Tibial artery (tissue), 4 donors: ENCODE measurements around the gene B4GALNT1.
"Not testable (repeated sequence)": the region's sequence is repeated elsewhere in the genome, so short reads cannot be mapped to it uniquely, and the experiment has no call there.

Experiments
- DNase-seq, 2 donors: peaks; one replicate each; pipeline ENCODE4 v3.0.0-alpha.2; 2019
- H3K27ac ChIP-seq, 2 donors: fragments of 200-600 bp; sonication (generic) in 1 of 2; 1 replicate in 1 of 2; 2 replicates in 1 of 2; pipeline ENCODE4 v1.5.1; 2018 to 2019; ENCODE audit warnings: mild to moderate bottlenecking in 1 of 2
- H3K27me3 ChIP-seq, 2 donors: fragments of 200-600 bp; sonication (generic) in 1 of 2; one replicate each; pipeline versions ENCODE4 v1.5.1 to v1.6.0; 2016 to 2019
- H3K36me3 ChIP-seq, 3 donors: fragments of 200-600 bp; sonication (generic) in 2 of 3; one replicate each; pipeline ENCODE4 v1.5.1; 2016 to 2019; ENCODE audit warnings: mild to moderate bottlenecking in 2 of 3
- H3K4me1 ChIP-seq, 4 donors: fragments of 200-600 bp; sonication (generic) in 2 of 4; 1 replicate in 3 of 4; 2 replicates in 1 of 4; pipeline ENCODE4 v1.5.1; 2016 to 2019
- H3K4me3 ChIP-seq, 2 donors: fragments of 200-600 bp; sonication (generic) in 1 of 2; 1 replicate in 1 of 2; 2 replicates in 1 of 2; pipeline ENCODE4 v1.5.1; 2018 to 2019; ENCODE audit warnings: mild to moderate bottlenecking in 2 of 2
- H3K9me3 ChIP-seq, 3 donors: fragments of 200-600 bp; sonication (generic) in 1 of 3; one replicate each; pipeline ENCODE4 v1.5.1; 2016 to 2019
- CTCF ChIP-seq, 2 experiments: fragments of 200-600 bp in 1 of 2; fragments of 450-650 bp in 1 of 2; IDR thresholded peaks; one replicate each; pipeline ENCODE4 v1.5.1; 2017 to 2019; ENCODE audit warnings: antibody characterized with exemption in 2 of 2, mild to moderate bottlenecking in 1 of 2, moderate library complexity in 1 of 2
- intact Hi-C: fragments of 100-400 bp; cut with DNase I; formaldehyde crosslinking; loops from one replicate; pipeline ENCODE4 v1.15.0; 2023; ENCODE audit warnings: low total_unique reads

Gene B4GALNT1

GRCh38 chr12:57638096-57638495 is 5.1 kb upstream of the B4GALNT1 start:
- Histone ChIP-seq H3K9me3 (no peaks in the 10 kb centered on the region), H3K27me3 (peaks cover 0 to 39% of the 10 kb centered on the region in 2 donors)

DNA sequence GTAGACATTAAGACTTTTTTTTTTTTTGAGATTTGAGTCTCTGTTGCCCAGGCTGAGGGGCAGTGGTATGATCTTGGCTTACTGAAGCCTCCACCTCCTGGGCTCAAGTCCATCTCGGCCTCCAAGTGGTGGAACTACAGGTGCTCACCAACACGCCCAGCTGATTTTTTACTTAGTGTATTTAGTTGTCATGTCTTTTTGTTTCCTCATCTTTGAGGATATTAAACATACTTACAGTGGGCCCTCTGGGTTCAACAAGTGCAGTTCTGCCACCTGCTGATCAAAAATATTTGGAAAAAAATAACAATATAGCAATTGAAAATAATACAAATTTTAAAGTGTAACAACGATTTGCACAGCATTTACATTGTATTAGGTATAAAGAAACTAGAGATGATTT is 4.4 kb upstream of the B4GALNT1 start:
- Histone ChIP-seq H3K9me3 (no peaks in the 10 kb centered on the region), H3K4me1 (peaks cover 0 to 12% (median 9%) of the 10 kb centered on the region in 4 donors), H3K4me3 (no peak overlapping the region), H3K36me3 (no peaks in the 10 kb centered on the region), H3K27me3 (peaks cover 0 to 37% of the 10 kb centered on the region in 2 donors), H3K27ac (no peak overlapping the region)
- no peak for DNase-seq
- TF ChIP-seq CTCF (IDR thresholded peaks at IDR 0.05), result no peak
- intact Hi-C loops, result no loop called here

More at GRCh38 chr12:57638096-57638495, 5.1 kb upstream of the B4GALNT1 start:
- no peak overlapping the region for H3K4me3 ChIP-seq
- TF ChIP-seq CTCF (IDR thresholded peaks at IDR 0.05), result no peak
- H3K27ac ChIP-seq, result no peak overlapping the region
- intact Hi-C loops, result no loop called here
- no peaks in the 10 kb centered on the region for H3K36me3 ChIP-seq
- DNase-seq, result no peak
- peaks cover 0 to 5% (median 2%) of the 10 kb centered on the region in 4 donors for H3K4me1 ChIP-seq

DNA sequence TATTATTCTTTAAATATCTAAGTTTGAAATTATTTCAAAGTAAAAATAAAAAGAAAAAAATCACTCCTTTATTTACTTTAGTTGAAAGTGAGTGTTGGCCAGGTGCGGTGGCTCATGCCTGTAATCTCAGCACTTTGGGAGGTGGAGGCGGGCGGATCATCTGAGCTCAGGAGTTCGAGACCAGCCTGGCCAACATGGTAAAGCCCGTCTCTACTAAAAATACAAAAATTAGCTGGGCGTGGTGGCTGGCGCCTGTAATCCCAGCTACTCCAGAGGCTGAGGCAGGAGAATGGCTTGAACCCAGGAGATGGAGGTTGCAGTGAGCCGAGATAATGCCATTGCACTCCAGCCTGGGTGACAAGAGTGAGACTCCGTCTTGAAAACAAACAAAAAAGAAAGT is 3.7 kb upstream of the B4GALNT1 start:
- H3K27ac ChIP-seq, H3K4me3 ChIP-seq, H3K9me3 ChIP-seq, intact Hi-C loops, H3K36me3 ChIP-seq, DNase-seq: not testable (repeated sequence)
- Histone ChIP-seq H3K27me3 (peaks cover 0 to 35% of the 10 kb centered on the region in 2 donors), H3K4me1 (peaks cover 0 to 19% (median 15%) of the 10 kb centered on the region in 4 donors)

DNA sequence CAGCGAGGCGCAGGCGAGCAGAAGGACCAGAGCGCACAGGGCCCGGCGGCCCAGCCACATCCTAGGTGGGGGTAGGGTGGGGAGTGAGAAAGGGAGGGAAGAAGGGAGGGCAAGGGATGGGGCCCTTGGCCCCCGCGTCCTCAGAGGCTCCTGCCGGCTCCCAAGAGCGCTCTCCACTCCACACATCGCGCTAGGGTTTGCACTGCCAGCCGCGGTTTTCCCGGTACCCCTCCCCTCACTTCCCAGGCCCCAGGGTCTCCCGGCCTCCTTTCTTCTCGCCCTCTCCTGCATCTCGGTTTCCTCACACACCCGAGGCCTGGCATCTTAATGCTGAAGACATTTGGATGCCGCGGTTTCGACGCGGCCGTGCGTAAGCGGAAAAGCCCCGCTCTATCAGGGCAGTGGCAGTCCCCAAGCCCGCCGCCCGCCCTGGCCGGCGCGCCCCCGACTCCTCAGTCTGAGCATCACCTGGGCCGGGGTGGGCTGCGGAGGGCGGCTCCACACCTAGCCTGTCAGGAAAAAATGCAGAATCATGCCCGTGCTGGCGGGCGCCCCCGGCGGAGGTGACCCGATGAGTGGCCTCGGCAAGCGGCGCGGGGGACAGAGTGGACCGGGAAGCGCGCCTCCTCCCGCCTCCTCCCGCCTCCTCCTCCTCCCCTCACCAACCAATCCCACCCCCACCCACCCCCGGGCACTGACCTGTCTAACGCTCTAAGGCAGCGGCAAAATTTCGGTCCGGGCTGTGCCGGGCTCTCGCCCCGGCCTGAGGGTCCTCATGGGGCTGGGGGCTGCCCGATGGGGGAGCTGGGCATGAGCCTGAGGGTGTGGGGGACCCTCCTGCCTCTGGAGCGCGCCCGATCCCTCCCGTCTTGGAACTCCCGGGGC is 686 bp downstream of the B4GALNT1 start:
- intact Hi-C loops, result loop anchor here (5.0 kb wide), 1 partner anchor 60 kb away; the partner anchor contains the start of gene OS9
- DNase-seq, result no peak
- H3K4me1 ChIP-seq, result peaks cover 0 to 22% (median 17%) of the 10 kb centered on the region in 4 donors
- peak overlapping the region; percentile 52 to 73 for H3K4me3 ChIP-seq
- peaks cover 0 to 18% of the 10 kb centered on the region in 2 donors for H3K27me3 ChIP-seq
- H3K36me3 ChIP-seq, result peaks cover 0 to 3% (median 0%) of the 10 kb centered on the region in 3 donors
- TF ChIP-seq CTCF (IDR thresholded peaks at IDR 0.05), result no peak
- H3K9me3 ChIP-seq, result no peaks in the 10 kb centered on the region
- peak overlapping the region; percentile 31 to 34 for H3K27ac ChIP-seq

- Histone ChIP-seq H3K4me1 (peaks cover 0 to 22% (median 17%) of the 10 kb centered on the region in 4 donors), H3K36me3 (peaks cover 0 to 6% (median 0%) of the 10 kb centered on the region in 3 donors), H3K27me3 (peaks cover 0 to 18% of the 10 kb centered on the region in 2 donors), H3K4me3 (peak overlapping the region; percentile 52 to 73), H3K9me3 (no peaks in the 10 kb centered on the region), H3K27ac (peak overlapping the region in 1 of 2 donors; percentile 31)
- DNase-seq, result peak in 1 of 2 donors; percentile 57
- no peak for TF ChIP-seq CTCF (IDR thresholded peaks at IDR 0.05)
- intact Hi-C loops, result loop anchor here (5.0 kb wide), 1 partner anchor 61 kb away; the partner anchor contains the start of gene OS9
Measured at GRCh38 chr12:57631566-57632072, 1.4 kb downstream of the B4GALNT1 start.
